SK-N-SH treated with all-trans-retinoic acid at 6 μM for 48 hours (cell line): Measurements from ENCODE around the gene MICB.

Source experiments
- ATAC-seq: fragments of 200-7000 bp; cut with Tn5 transposase; 3 replicates; pipeline ENCODE4 v1.9.1; 2020; ENCODE audit warnings: mild to moderate bottlenecking, moderate library complexity
- ARNTL ChIP-seq: fragments of 450-650 bp; formaldehyde crosslinking; IDR thresholded peaks from 2 replicates; pipeline ENCODE4 v1.5.0; 2020; ENCODE audit warnings: low read depth, mild to moderate bottlenecking, moderate library complexity, borderline replicate concordance
- BACH2 ChIP-seq: fragments of 250-450 bp; sonication (Bioruptor Pico); IDR thresholded peaks from 2 replicates; pipeline ENCODE4 v1.9.0; 2021; ENCODE audit warnings: mild to moderate bottlenecking, borderline replicate concordance
- CREB5 ChIP-seq: fragments of 250-450 bp; sonication (Bioruptor Pico); IDR thresholded peaks from 2 replicates; pipeline ENCODE4 v1.5.1; 2020; ENCODE audit warnings: low read depth, mild to moderate bottlenecking, moderate library complexity
- CSDC2 ChIP-seq: fragments of 250-450 bp; sonication (Bioruptor Pico); IDR thresholded peaks from 2 replicates; pipeline ENCODE4 v1.5.0; 2020; ENCODE audit warnings: mild to moderate bottlenecking, moderate library complexity
- CSRNP3 ChIP-seq: fragments of 250-450 bp; sonication (Bioruptor Pico); IDR thresholded peaks from 2 replicates; pipeline ENCODE4 v1.5.1; 2021; ENCODE audit warnings: mild to moderate bottlenecking, moderate library complexity
- ESRRG ChIP-seq: fragments of 250-450 bp; sonication (Bioruptor Pico); IDR thresholded peaks from 2 replicates; pipeline ENCODE4 v1.6.1; 2021; ENCODE audit warnings: mild to moderate bottlenecking
- GLIS3 ChIP-seq: fragments of 250-450 bp; sonication (Bioruptor Pico); IDR thresholded peaks from 2 replicates; pipeline ENCODE4 v1.5.0; 2020; ENCODE audit warnings: mild to moderate bottlenecking, moderate library complexity
- ISL1 ChIP-seq: fragments of 250-450 bp; sonication (Bioruptor Pico); IDR thresholded peaks from 2 replicates; pipeline ENCODE4 v2.1.2; 2022; ENCODE audit warnings: mild to moderate bottlenecking, moderate library complexity
- OSR1 ChIP-seq: fragments of 250-450 bp; sonication (Bioruptor Pico); IDR thresholded peaks from 2 replicates; pipeline ENCODE4 v1.8.0; 2022; ENCODE audit warnings: moderate library complexity, mild to moderate bottlenecking, inconsistent platforms
- PATZ1 ChIP-seq: fragments of 250-450 bp; sonication (Bioruptor Pico); IDR thresholded peaks from 2 replicates; pipeline ENCODE4 v1.8.0; 2020; ENCODE audit warnings: mild to moderate bottlenecking, moderate library complexity, borderline replicate concordance
- POU6F1 ChIP-seq: fragments of 250-450 bp; sonication (Bioruptor Pico); IDR thresholded peaks from 2 replicates; pipeline ENCODE4 v1.8.0; 2021; ENCODE audit warnings: low read depth, mild to moderate bottlenecking, moderate library complexity, borderline replicate concordance
- RARB ChIP-seq: fragments of 250-450 bp; sonication (Bioruptor Pico); IDR thresholded peaks from 2 replicates; pipeline ENCODE4 v1.8.0; 2021; ENCODE audit warnings: mild to moderate bottlenecking, moderate library complexity
- SNAI2 ChIP-seq: fragments of 250-450 bp; sonication (Bioruptor Pico); IDR thresholded peaks from 2 replicates; pipeline ENCODE4 v1.5.0; 2020; ENCODE audit warnings: mild to moderate bottlenecking, moderate library complexity
- TOX ChIP-seq: fragments of 250-450 bp; sonication (Bioruptor Pico); IDR thresholded peaks from 2 replicates; pipeline ENCODE4 v1.8.0; 2021; ENCODE audit warnings: mild to moderate bottlenecking, moderate library complexity, borderline replicate concordance
- TSHZ2 ChIP-seq: fragments of 250-450 bp; sonication (Bioruptor Pico); IDR thresholded peaks from 2 replicates; pipeline ENCODE4 v1.5.0; 2020; ENCODE audit warnings: mild to moderate bottlenecking, moderate library complexity
- ZC3H10 ChIP-seq: fragments of 250-450 bp; sonication (Bioruptor Pico); IDR thresholded peaks from 2 replicates; pipeline ENCODE4 v1.5.1; 2021; ENCODE audit warnings: mild to moderate bottlenecking, moderate library complexity
- ZFP3 ChIP-seq: fragments of 250-450 bp; sonication (Bioruptor Pico); IDR thresholded peaks from 2 replicates; pipeline ENCODE4 v1.5.0; 2020; ENCODE audit warnings: mild to moderate bottlenecking, moderate library complexity
- ZFP30 ChIP-seq: fragments of 450-650 bp; formaldehyde crosslinking; IDR thresholded peaks from 2 replicates; pipeline ENCODE4 v1.5.0; 2022; ENCODE audit warnings: mild to moderate bottlenecking, moderate library complexity
- ZNF565 ChIP-seq: fragments of 450-650 bp; formaldehyde crosslinking; conservative IDR thresholded peaks from 2 replicates; pipeline ENCODE4 v1.5.0; 2020; ENCODE audit warnings: low read depth, mild to moderate bottlenecking, moderate library complexity
- ZNF70 ChIP-seq: fragments of 450-650 bp; formaldehyde crosslinking; IDR thresholded peaks from 2 replicates; pipeline ENCODE4 v1.5.0; 2020; ENCODE audit warnings: mild to moderate bottlenecking, moderate library complexity
- ZNF8 ChIP-seq: fragments of 450-650 bp; formaldehyde crosslinking; IDR thresholded peaks from 2 replicates; pipeline ENCODE4 v1.5.0; 2020; ENCODE audit warnings: mild to moderate bottlenecking, moderate library complexity

Gene MICB

GRCh38 chr6:31557443-31558317 lies 59.7 kb downstream of the MICB start:
- no peak for TF ChIP-seq TOX (CRISPR knock-in tag)
- TF ChIP-seq ZNF8 (CRISPR knock-in tag) = no peak
- TF ChIP-seq ZFP30 (CRISPR knock-in tag) = no peak
- no peak for TF ChIP-seq BACH2
- TF ChIP-seq ESRRG = no peak
- TF ChIP-seq ARNTL (CRISPR knock-in tag) = no peak
- no peak for TF ChIP-seq CREB5
- TF ChIP-seq POU6F1 (CRISPR knock-in tag) = no peak
- TF ChIP-seq OSR1 (CRISPR knock-in tag) = no peak
- no peak for TF ChIP-seq ISL1
- no peak for TF ChIP-seq CSDC2
- TF ChIP-seq ZNF70 (CRISPR knock-in tag) = no peak
- TF ChIP-seq CSRNP3 (CRISPR knock-in tag) = no peak
- no peak for ATAC-seq

- ATAC-seq = no peak
- no peak for TF ChIP-seq ZNF70 (CRISPR knock-in tag)
- TF ChIP-seq ARNTL (CRISPR knock-in tag) = no peak
- no peak for TF ChIP-seq CREB5
- TF ChIP-seq GLIS3 = no peak
- no peak for TF ChIP-seq ZFP30 (CRISPR knock-in tag)
- no peak for TF ChIP-seq RARB (CRISPR knock-in tag)
- no peak for TF ChIP-seq TOX (CRISPR knock-in tag)
- no peak for TF ChIP-seq ZNF565
- TF ChIP-seq POU6F1 (CRISPR knock-in tag) = no peak
- no peak for TF ChIP-seq ZFP3 (CRISPR knock-in tag)
Measured at GRCh38 chr6:31558318-31558625, 60.3 kb downstream of the MICB start.

GRCh38 chr6:31558631-31559500 lies 60.9 kb downstream of the MICB start:
- no peak for ATAC-seq
- TF ChIP-seq ZFP3 (CRISPR knock-in tag) (no peak), ESRRG (no peak), ZFP30 (CRISPR knock-in tag) (no peak), RARB (CRISPR knock-in tag) (no peak), ISL1 (no peak), TOX (CRISPR knock-in tag) (no peak), POU6F1 (CRISPR knock-in tag) (no peak), CSDC2 (no peak), ZNF565 (no peak), SNAI2 (no peak), TSHZ2 (no peak), PATZ1 (CRISPR knock-in tag) (no peak), OSR1 (CRISPR knock-in tag) (no peak), ZC3H10 (CRISPR knock-in tag) (no peak)
